Liver (tissue), 10 donors: Measurements from ENCODE around the gene BCAP29. TPM values are rescaled to one million over a fixed set of nuclear protein-coding genes. Genes with fewer than 3 reads are reported as not detected.

ENCODE experiments used
- DNase-seq: peaks from one replicate; pipeline ENCODE4 v3.0.0-alpha.2; 2017; ENCODE audit warnings: low spot score
- H3K27ac ChIP-seq, 2 donors: one replicate each; pipeline ENCODE4 v1.7.0; 2013; ENCODE audit warnings: inconsistent platforms in 2 of 2, low read length in 2 of 2, control low read depth in 1 of 2, low read depth in 1 of 2, mild to moderate bottlenecking in 1 of 2
- H3K27me3 ChIP-seq, 4 donors: one replicate each; pipeline versions ENCODE4 v1.6.1 to v1.7.0; 2013; ENCODE audit warnings: low read length in 3 of 4, inconsistent platforms in 1 of 4, mild to moderate bottlenecking in 1 of 4, moderate library complexity in 1 of 4; ENCODE audit not compliant: control insufficient read depth in 4 of 4, insufficient read depth in 4 of 4
- H3K36me3 ChIP-seq, 4 donors: one replicate each; pipeline versions ENCODE4 v1.6.1 to v1.7.0; 2013; ENCODE audit warnings: low read length in 3 of 4, mild to moderate bottlenecking in 3 of 4, low read depth in 1 of 4, moderate library complexity in 1 of 4; ENCODE audit not compliant: control insufficient read depth in 4 of 4, insufficient read depth in 3 of 4
- H3K4me1 ChIP-seq, 4 donors: one replicate each; pipeline versions ENCODE4 v1.6.1 to v1.7.0; 2013; ENCODE audit warnings: low read length in 3 of 4, mild to moderate bottlenecking in 3 of 4, moderate library complexity in 1 of 4; ENCODE audit not compliant: control insufficient read depth in 4 of 4, insufficient read depth in 4 of 4
- H3K4me3 ChIP-seq, 3 donors: one replicate each; pipeline versions ENCODE4 v1.6.1 to v1.7.0; 2013; ENCODE audit warnings: low read length in 3 of 3, control low read depth in 1 of 3, low read depth in 1 of 3, mild to moderate bottlenecking in 1 of 3
- H3K9ac ChIP-seq, 2 donors: one replicate each; pipeline ENCODE4 v1.7.0; 2013; ENCODE audit warnings: low read length in 2 of 2, mild to moderate bottlenecking in 2 of 2, moderate library complexity in 2 of 2, control low read depth in 1 of 2, low read depth in 1 of 2
- H3K9me3 ChIP-seq, 4 donors: one replicate each; pipeline versions ENCODE4 v1.6.1 to v1.7.0; 2013; ENCODE audit warnings: low read length in 3 of 4; ENCODE audit not compliant: control insufficient read depth in 4 of 4
- EGR1 ChIP-seq, 2 donors: IDR thresholded peaks; 2 replicates each; pipeline ENCODE4 v1.6.1; 2016 to 2018; ENCODE audit warnings: antibody characterized with exemption in 2 of 2, low read depth in 2 of 2
- FOXA1 ChIP-seq: IDR thresholded peaks from 2 replicates; pipeline ENCODE4 v1.6.1; 2016; ENCODE audit warnings: antibody characterized with exemption
- FOXA2 ChIP-seq: IDR thresholded peaks from 2 replicates; pipeline ENCODE4 v1.6.1; 2016; ENCODE audit warnings: antibody characterized with exemption
- GABPA ChIP-seq, 2 donors: IDR thresholded peaks in 1 of 2; conservative IDR thresholded peaks in 1 of 2; 2 replicates each; pipeline ENCODE4 v1.6.1; 2016; ENCODE audit warnings: antibody characterized with exemption in 2 of 2, mild to moderate bottlenecking in 1 of 2, moderate library complexity in 1 of 2
- HNF4A ChIP-seq, 2 donors: conservative IDR thresholded peaks; 2 replicates each; pipeline ENCODE4 v1.6.1; 2016; ENCODE audit warnings: antibody characterized with exemption in 2 of 2, mild to moderate bottlenecking in 2 of 2
- HNF4G ChIP-seq: IDR thresholded peaks from 2 replicates; pipeline ENCODE4 v1.6.1; 2016; ENCODE audit warnings: antibody characterized with exemption
- JUND ChIP-seq, 2 donors: IDR thresholded peaks; 2 replicates each; pipeline ENCODE4 v1.6.1; 2016; ENCODE audit warnings: antibody characterized with exemption in 2 of 2
- NR2F2 ChIP-seq: IDR thresholded peaks from 2 replicates; pipeline ENCODE4 v1.6.1; 2016; ENCODE audit warnings: antibody characterized with exemption
- RAD21 ChIP-seq, 2 donors: IDR thresholded peaks; 2 replicates each; pipeline ENCODE4 v1.6.1; 2016; ENCODE audit warnings: antibody characterized with exemption in 2 of 2, mild to moderate bottlenecking in 2 of 2
- RXRA ChIP-seq, 2 donors: IDR thresholded peaks; 2 replicates each; pipeline ENCODE4 v1.6.1; 2017 to 2018; ENCODE audit warnings: antibody characterized with exemption in 2 of 2, mild to moderate bottlenecking in 1 of 2
- SP1 ChIP-seq: IDR thresholded peaks from 2 replicates; pipeline ENCODE4 v1.6.1; 2018; ENCODE audit warnings: antibody characterized with exemption, mild to moderate bottlenecking
- TAF1 ChIP-seq: conservative IDR thresholded peaks from 2 replicates; pipeline ENCODE4 v1.6.1; 2016; ENCODE audit warnings: antibody characterized with exemption, mild to moderate bottlenecking
- YY1 ChIP-seq: IDR thresholded peaks from 2 replicates; pipeline ENCODE4 v1.6.1; 2016; ENCODE audit warnings: antibody characterized with exemption, mild to moderate bottlenecking
- ZBTB33 ChIP-seq: IDR thresholded peaks from 2 replicates; pipeline ENCODE4 v1.6.1; 2016; ENCODE audit warnings: antibody characterized with exemption
- WGBS: extraction: QIAGEN DNeasy Blood & Tissue Kit; methylation state at CpG from one replicate; pipeline ENCODE4 v1.1.7; 2013; 5-methylcytosine and 5-hydroxymethylcytosine counted together
- polyA plus RNA-seq, 2 donors: library from polyadenylated mRNA; stranded (reverse) in 1 of 2; unstranded in 1 of 2; fragments of 200-250 nt in 1 of 2; fragments of >200 nt in 1 of 2; fragmentation: Nextera tagmentation in 1 of 2; extraction: Ambion mirVana in 1 of 2; gene quantifications; one replicate each; pipeline versions ENCODE4 v1.2.1 to v1.2.3, GENCODE V29; 2013 to 2015
- small RNA-seq: library from RNA; depleted of rRNA; stranded (forward); fragments of <200 nt; gene quantifications from one replicate; pipeline ENCODE3, GENCODE V24; 2014
- total RNA-seq, 2 donors: library from RNA; depleted of rRNA; stranded (reverse); fragments of >200 nt; gene quantifications; one replicate each; pipeline ENCODE4 v1.2.3, GENCODE V29; 2014
- TF ChIP-seq, protein P1 (sequence below): IDR thresholded peaks from 2 replicates; pipeline ENCODE4 v1.6.1; 2016; ENCODE audit warnings: antibody characterized with exemption, mild to moderate bottlenecking
- TF ChIP-seq, protein P2 (sequence below): fragments of 150-350 bp; IDR thresholded peaks from 2 replicates; pipeline ENCODE4 v1.5.1; 2017; ENCODE audit warnings: improper control_type of control experiment, low read depth, low read length; ENCODE audit not compliant: missing input control
- TF ChIP-seq, protein P3 (sequence below): IDR thresholded peaks from 2 replicates; pipeline ENCODE4 v1.6.1; 2016; ENCODE audit warnings: antibody characterized with exemption
- donor health status: healthy.
- donor health status: healthy.
- donor health status: healthy.
- donor health status: healthy.
- donor health status: healthy.

The BCAP29 gene
- total and polyA plus RNA-seq, 4 donors, result 19.5 to 77.7 (median 36.9) TPM

DNA sequence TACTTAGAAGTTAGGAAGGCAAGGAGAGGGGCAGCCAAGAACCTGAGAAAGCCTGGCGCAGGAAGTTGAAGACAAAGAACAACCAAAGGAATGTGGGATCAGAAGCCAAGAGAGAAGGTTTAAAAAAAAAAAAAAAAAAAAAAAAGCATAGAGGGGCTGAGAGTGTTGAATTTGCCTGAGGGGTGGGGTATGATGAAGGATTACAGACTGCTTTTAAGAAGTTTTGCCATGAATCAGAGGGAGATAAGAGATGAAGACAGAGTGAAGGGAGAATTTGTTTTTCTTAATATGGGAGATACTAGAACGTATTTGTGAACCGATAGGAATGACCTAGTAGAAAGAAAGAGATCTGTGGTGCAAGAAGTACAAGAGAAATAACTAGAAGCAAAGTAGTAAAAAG, 87.3 kb downstream of the BCAP29 start:
- 82% methylated on average over 3 of the region's 3 CpGs for WGBS
- no peaks in the 10 kb centered on the region for H3K27me3 ChIP-seq
- no peaks in the 10 kb centered on the region for H3K36me3 ChIP-seq
- H3K27ac ChIP-seq, result no peak overlapping the region
- no peaks in the 10 kb centered on the region for H3K9me3 ChIP-seq
- no peaks in the 10 kb centered on the region for H3K4me1 ChIP-seq
- no peak overlapping the region for H3K4me3 ChIP-seq
- DNase-seq, result no peak
- TF ChIP-seq HNF4G (no peak), RXRA (IDR thresholded peaks at IDR 0.05) (no peak), ZBTB33 (no peak), SP1 (no peak), JUND (IDR thresholded peaks at IDR 0.05) (no peak), EGR1 (IDR thresholded peaks at IDR 0.05; ENCODE audit: low read depth in 2 of 2) (no peak), NR2F2 (no peak), YY1 (no peak), FOXA2 (no peak), FOXA1 (no peak), GABPA (IDR thresholded peaks at IDR 0.05 in 1 of 2, conservative IDR thresholded peaks at IDR 0.05 in 1 of 2) (no peak), HNF4A (conservative IDR thresholded peaks at IDR 0.05) (no peak), TAF1 (no peak), RAD21 (IDR thresholded peaks at IDR 0.05) (no peak)
- TF ChIP-seq, protein P1, sequence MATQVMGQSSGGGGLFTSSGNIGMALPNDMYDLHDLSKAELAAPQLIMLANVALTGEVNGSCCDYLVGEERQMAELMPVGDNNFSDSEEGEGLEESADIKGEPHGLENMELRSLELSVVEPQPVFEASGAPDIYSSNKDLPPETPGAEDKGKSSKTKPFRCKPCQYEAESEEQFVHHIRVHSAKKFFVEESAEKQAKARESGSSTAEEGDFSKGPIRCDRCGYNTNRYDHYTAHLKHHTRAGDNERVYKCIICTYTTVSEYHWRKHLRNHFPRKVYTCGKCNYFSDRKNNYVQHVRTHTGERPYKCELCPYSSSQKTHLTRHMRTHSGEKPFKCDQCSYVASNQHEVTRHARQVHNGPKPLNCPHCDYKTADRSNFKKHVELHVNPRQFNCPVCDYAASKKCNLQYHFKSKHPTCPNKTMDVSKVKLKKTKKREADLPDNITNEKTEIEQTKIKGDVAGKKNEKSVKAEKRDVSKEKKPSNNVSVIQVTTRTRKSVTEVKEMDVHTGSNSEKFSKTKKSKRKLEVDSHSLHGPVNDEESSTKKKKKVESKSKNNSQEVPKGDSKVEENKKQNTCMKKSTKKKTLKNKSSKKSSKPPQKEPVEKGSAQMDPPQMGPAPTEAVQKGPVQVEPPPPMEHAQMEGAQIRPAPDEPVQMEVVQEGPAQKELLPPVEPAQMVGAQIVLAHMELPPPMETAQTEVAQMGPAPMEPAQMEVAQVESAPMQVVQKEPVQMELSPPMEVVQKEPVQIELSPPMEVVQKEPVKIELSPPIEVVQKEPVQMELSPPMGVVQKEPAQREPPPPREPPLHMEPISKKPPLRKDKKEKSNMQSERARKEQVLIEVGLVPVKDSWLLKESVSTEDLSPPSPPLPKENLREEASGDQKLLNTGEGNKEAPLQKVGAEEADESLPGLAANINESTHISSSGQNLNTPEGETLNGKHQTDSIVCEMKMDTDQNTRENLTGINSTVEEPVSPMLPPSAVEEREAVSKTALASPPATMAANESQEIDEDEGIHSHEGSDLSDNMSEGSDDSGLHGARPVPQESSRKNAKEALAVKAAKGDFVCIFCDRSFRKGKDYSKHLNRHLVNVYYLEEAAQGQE, result no peak
- TF ChIP-seq, protein P2, sequence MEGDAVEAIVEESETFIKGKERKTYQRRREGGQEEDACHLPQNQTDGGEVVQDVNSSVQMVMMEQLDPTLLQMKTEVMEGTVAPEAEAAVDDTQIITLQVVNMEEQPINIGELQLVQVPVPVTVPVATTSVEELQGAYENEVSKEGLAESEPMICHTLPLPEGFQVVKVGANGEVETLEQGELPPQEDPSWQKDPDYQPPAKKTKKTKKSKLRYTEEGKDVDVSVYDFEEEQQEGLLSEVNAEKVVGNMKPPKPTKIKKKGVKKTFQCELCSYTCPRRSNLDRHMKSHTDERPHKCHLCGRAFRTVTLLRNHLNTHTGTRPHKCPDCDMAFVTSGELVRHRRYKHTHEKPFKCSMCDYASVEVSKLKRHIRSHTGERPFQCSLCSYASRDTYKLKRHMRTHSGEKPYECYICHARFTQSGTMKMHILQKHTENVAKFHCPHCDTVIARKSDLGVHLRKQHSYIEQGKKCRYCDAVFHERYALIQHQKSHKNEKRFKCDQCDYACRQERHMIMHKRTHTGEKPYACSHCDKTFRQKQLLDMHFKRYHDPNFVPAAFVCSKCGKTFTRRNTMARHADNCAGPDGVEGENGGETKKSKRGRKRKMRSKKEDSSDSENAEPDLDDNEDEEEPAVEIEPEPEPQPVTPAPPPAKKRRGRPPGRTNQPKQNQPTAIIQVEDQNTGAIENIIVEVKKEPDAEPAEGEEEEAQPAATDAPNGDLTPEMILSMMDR, result no peak
- TF ChIP-seq, protein P3, sequence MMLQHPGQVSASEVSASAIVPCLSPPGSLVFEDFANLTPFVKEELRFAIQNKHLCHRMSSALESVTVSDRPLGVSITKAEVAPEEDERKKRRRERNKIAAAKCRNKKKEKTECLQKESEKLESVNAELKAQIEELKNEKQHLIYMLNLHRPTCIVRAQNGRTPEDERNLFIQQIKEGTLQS, result no peak
- H3K9ac ChIP-seq, result no peak overlapping the region

DNA sequence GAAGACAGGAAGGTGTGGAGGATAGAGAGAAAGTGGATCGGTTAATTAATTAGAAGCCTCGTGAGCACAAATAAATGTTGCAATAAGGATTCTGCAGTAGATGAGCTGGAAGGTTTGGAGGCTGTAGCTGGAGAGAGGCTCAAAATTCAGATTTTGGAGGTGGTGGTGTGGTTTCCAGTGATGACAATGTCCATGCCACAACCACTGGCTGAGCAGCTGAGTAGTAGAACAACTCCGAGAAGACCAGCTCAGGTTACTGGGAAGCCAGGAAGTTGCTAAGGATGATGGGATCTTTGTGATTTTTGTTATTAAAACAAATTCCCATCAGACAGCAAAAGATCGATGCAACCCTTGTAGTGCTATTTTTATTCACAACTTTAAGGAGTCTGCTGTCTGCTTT, 88.2 kb downstream of the BCAP29 start:
- DNase-seq, result no peak
- no peak overlapping the region for H3K4me3 ChIP-seq
- TF ChIP-seq FOXA1, result no peak
- H3K27ac ChIP-seq, result no peak overlapping the region
- no peak overlapping the region for H3K9ac ChIP-seq
- WGBS, result 88% methylated on average over 4 of the region's 4 CpGs
- H3K36me3 ChIP-seq, result no peaks in the 10 kb centered on the region
- H3K4me1 ChIP-seq, result no peaks in the 10 kb centered on the region
- no peaks in the 10 kb centered on the region for H3K27me3 ChIP-seq
- no peaks in the 10 kb centered on the region for H3K9me3 ChIP-seq

Small RNA genes within 50 kb of the gene (small RNA-seq; reads per million reads assigned to genes)
- gene BANF1P5, result not detected
- not detected for gene RF01233

Other genes starting within 250 kb of the BCAP29 start
- gene GPR22, start 110.2 kb upstream of the BCAP29 start, total RNA-seq, result not detected
- gene GPR22, start 110.2 kb upstream of the BCAP29 start, polyA plus RNA-seq, result 1 to 10 TPM in 1 of 2 donors, not detected in 1; 2.1 TPM
- gene COG5, start 16.3 kb upstream of the BCAP29 start, total RNA-seq, result 10 to 100 TPM; 12.7 to 27.1 TPM
- 1 to 10 TPM; 4.1 TPM for gene COG5, start 16.3 kb upstream of the BCAP29 start, polyA plus RNA-seq
- 1 to 10 TPM; 3.6 to 5.3 TPM for gene DUS4L, start 16.3 kb upstream of the BCAP29 start, total RNA-seq
- gene DUS4L, start 16.3 kb upstream of the BCAP29 start, polyA plus RNA-seq, result 1 to 10 TPM; 1.9 to 3.4 TPM
- gene SLC26A4, start 80.6 kb downstream of the BCAP29 start, total RNA-seq, result under 1 TPM; 0.19 to 0.25 TPM
- gene SLC26A4, start 80.6 kb downstream of the BCAP29 start, polyA plus RNA-seq, result under 1 TPM in 1 of 2 donors, not detected in 1; 0.08 TPM
- gene CBLL1, start 163.9 kb downstream of the BCAP29 start, total RNA-seq, result 10 to 100 TPM in 1 of 2 donors, 1 to 10 TPM in 1; 9.0 to 17.0 TPM
- 10 to 100 TPM in 1 of 2 donors, 1 to 10 TPM in 1; 5.2 to 10.9 TPM for gene CBLL1, start 163.9 kb downstream of the BCAP29 start, polyA plus RNA-seq
- gene SLC26A3, start 223.0 kb downstream of the BCAP29 start, total RNA-seq, result under 1 TPM; under 0.01 to 0.19 TPM
- gene SLC26A3, start 223.0 kb downstream of the BCAP29 start, polyA plus RNA-seq, result under 1 TPM; 0.09 to 0.49 TPM